SKM-1 treated with dmso at 0.1 percent for 144 hours (cell line): ENCODE results near the gene FXYD6.
"Not testable (repeated sequence)": the region's sequence is repeated elsewhere in the genome, so short reads cannot be mapped to it uniquely, and the experiment has no call there.

Experiments
- DNase-seq: peaks from one replicate; lab custom pipeline; 2025; ENCODE audit not compliant: unreplicated experiment; lab: John Stamatoyannopoulos, UW

FXYD6 gene

GRCh38 chr11:117819096-117820040 is 57.1 kb downstream of the FXYD6 start:
- DNase-seq, result peak; percentile 76

GRCh38 chr11:117818041-117818873 is 58.2 kb downstream of the FXYD6 start:
- DNase-seq, result no peak

DNA sequence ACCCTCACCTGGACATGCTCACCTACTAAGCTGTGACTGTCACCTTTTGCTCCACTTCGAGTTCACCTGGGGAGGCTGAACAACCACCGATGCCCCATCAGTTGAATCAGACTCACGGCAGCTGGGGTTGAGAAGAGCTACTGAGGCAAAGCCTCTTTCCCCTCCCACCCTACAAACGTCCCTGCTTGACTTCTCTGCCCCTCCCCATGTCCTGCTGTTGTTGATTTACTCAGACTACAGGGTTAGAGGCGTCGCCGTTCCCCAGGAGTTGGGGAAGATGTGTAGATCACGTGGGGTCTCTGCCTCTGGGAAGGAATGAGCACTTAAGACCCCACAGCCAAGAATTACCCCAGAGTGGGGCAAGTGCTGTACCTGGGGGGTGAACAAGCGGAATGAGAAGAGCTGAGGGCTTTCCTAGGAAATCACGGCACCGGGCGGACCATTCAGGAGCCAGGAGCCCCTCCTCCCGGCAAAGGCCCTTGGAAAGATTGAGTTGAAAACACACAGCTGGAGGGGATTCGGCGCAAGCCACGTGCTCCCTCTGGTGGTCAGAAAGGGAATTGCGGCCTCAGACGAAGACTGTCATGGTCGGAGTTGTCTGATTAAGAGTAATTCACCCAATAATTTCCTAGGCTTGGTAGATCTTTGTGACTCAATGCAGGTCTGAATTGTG is 59.0 kb downstream of the FXYD6 start:
- DNase-seq, result peak; percentile 49

- DNase-seq, result no peak
Observed at GRCh38 chr11:117816846-117817367, 59.6 kb downstream of the FXYD6 start.

- DNase-seq, result no peak
Observed at GRCh38 chr11:117816151-117816741, 60.2 kb downstream of the FXYD6 start.

GRCh38 chr11:117815262-117815803 is 61.1 kb downstream of the FXYD6 start:
- DNase-seq, result peak; percentile 96

DNA sequence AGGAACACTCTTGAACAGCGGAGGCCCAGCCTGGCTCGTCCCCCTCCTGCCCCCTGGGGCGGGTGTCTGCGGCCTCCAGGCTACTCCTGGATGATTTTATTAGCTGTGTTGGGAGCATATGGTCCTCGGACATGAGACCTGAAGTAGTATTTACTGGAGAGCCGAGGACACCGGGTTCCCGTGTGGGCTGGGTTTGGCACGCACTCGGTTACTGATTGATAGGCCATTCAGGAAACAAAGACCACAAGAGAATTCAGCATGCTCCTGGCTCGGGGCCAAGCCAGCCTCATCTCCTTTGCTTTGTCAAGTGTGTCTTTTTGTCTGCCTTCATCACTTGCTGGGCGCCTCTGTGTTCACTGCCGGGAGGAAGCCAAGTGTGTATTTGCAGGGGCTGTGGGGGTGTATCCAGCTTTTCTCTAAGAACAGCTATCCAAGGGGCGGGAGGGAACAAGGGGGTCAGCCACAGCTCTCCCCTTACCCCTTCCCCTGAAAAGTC is 61.6 kb downstream of the FXYD6 start:
- DNase-seq, result no peak

GRCh38 chr11:117814204-117814765 is 62.2 kb downstream of the FXYD6 start:
- no peak for DNase-seq

DNA sequence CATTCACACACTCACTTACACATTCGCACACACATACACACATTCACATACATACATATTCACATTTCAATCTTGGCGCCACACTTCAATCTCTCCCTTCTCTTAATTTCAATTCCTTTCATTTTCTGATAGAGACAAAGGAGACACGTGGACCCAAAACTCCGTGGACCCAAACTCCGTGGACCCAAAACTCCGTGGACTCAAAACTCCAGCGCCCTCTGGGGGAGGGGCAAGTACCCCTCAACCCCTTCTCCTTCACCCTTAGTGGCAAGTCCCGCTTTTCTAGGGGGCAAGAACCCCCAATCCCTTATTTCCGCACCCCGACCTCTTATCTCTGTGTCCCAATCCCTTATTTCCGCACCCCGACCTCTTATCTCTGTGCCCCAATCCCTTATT is 66.4 kb downstream of the FXYD6 start:
- DNase-seq, result not testable (repeated sequence)

DNA sequence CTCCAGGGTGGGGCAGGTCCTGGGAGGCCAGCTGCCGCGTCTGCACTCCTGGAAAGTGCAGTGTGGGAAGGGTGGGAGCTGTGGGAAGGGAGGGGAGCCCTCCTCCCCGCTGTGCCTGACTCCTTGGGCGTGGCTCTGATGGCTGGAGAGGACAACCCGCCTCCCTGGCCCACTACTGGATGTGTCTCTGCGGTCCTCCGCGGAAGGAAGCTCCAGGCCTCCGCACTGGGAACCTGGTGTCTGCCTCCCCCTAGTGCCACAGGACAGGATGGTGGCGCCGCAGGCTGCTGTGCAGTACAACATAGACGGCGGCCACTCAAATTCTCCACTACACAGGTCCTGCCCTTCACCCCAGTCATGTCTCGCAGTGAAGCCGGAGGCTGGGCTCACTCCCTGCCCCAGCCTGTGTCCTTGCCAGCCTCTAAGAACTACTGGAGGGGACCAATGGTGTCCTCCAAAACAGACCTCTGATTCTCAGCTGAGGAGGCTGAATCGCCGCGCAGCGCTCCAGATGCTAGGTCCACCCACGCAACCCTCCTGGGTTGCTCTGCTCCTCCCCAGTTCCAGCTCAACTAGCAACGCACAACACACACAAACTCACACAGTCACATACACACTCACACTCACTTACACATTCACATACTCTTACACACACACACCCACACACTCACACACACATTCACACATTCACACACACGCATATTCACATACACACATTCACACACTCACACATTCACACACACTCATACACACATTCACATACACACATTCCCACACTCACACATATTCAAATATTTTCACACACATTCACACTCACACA is 67.0 kb downstream of the FXYD6 start:
- DNase-seq, result peak; percentile 57

DNA sequence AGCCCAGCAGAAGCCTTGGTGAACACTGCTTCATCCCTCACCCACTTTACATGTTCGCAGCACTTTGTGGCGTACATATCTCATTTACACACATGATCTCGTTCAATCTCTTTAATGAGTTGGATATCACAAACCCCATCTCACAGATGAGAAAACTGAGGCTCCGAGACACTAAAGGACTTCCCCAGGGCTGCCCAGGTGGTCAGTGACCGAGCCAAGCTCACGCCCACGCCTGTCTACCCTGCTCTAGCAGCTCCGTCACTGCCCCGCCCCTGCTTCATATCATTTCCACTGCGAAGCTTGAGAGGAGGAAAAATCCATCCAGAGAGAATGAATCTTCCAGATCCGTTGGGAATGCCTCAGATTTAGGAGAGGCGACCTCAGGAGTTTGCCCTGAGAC is 67.7 kb downstream of the FXYD6 start:
- no peak for DNase-seq

DNA sequence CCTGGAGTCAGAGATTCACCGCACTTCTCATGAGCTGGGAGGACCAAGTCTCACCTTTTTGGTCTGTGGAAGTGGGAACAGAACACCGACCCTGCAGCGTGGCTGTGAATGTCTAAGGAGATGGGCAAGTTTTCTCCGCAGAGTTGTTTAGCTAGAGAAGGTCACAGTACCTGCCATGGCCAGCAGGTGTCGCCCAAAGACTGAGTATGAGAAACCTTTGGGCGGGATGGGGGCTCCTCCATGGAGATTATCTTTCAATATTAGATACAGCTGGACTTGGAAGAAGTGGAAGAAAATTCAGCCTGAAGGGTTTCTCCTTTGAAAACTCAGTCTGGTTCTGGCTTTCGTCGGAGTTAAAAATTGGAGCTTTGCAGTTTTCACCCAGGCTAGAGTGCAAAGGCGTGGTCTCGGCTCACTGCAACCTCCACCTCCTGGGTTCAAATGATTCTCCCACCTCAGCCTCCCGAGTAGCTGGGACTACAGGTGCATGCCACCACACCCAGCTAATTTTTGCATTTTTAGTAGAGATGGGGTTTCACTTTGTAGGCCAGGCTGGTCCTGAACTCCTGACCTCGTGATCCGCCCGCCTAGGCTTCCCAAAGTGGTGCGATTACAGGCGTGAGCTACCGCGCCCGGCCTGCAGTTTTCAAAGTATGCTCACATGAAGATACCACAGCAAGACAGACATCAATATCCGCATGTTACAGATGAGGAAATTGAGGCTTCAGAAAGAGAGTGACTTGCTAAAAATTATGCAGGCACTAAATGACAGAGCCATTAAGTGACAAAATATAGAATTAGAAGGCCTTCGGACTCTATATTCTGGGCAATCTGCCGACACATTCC is 68.8 kb downstream of the FXYD6 start:
- DNase-seq, result peak; percentile 28

GRCh38 chr11:117806846-117807245 is 69.6 kb downstream of the FXYD6 start:
- DNase-seq, result peak; percentile 23

GRCh38 chr11:117805045-117805444 is 71.4 kb downstream of the FXYD6 start:
- peak; percentile 6 for DNase-seq

DNA sequence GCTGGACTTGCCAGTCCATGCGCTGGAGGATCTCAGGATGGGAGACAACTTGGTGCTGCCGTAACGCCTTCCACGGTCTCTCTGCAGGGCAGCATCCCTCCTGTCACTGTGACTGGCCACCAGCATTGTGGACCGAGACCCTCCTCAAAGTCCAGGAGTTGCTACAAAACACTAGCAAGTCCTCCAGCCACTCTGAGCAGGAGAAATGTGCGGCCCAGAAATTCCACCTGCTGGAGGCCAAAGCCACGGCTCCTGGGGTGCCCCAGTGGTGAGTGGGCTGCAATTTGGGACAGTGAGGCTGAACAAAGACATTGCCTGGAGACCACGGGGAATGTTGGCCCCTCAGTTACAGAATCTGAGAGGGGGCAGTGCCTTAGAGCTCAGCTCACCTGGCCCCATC is 72.6 kb downstream of the FXYD6 start:
- DNase-seq, result no peak

GRCh38 chr11:117799634-117800033 is 76.8 kb downstream of the FXYD6 start:
- DNase-seq, result no peak

GRCh38 chr11:117796872-117797529 is 79.5 kb downstream of the FXYD6 start, which contains the start of gene DSCAML1:
Gene DSCAML1, minus strand, starts transcription at chr11:117797216. Its CDS starts 137 bp downstream, at chr11:117797079.
- DNase-seq, result no peak
